ENCODE measurements around the gene PPCDC.

DNA sequence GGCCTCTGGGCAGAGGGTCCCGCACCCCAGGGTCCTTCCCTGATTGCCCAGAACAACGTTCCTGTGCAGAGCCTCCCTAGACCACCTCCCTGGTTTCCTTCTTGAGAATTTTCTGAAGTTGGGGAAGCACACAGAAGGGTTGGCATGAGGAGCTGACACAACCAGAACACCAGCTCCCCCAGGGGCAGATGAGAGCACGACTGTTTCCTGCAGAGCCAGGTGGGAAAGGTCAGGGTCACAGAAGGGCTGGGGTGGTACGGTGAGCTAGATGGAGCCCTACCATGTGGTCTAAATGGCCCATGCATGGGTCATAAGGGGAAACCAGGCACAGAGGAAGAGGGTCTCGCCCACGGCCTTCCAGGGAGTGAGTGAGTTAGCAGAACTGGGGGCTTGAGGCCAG is 10.4 kb downstream of the PPCDC start:
- TF ChIP-seq EZH2 (IDR thresholded peaks at IDR 0.05; ENCODE audit: insufficient read depth, low read length) = no peak
- TF ChIP-seq, protein P1, sequence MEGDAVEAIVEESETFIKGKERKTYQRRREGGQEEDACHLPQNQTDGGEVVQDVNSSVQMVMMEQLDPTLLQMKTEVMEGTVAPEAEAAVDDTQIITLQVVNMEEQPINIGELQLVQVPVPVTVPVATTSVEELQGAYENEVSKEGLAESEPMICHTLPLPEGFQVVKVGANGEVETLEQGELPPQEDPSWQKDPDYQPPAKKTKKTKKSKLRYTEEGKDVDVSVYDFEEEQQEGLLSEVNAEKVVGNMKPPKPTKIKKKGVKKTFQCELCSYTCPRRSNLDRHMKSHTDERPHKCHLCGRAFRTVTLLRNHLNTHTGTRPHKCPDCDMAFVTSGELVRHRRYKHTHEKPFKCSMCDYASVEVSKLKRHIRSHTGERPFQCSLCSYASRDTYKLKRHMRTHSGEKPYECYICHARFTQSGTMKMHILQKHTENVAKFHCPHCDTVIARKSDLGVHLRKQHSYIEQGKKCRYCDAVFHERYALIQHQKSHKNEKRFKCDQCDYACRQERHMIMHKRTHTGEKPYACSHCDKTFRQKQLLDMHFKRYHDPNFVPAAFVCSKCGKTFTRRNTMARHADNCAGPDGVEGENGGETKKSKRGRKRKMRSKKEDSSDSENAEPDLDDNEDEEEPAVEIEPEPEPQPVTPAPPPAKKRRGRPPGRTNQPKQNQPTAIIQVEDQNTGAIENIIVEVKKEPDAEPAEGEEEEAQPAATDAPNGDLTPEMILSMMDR (IDR thresholded peaks at IDR 0.05; ENCODE audit: insufficient read depth, low read depth, low read length) = no peak
